ENCODE measurements around the gene ADGRD1.

Gene ADGRD1

DNA sequence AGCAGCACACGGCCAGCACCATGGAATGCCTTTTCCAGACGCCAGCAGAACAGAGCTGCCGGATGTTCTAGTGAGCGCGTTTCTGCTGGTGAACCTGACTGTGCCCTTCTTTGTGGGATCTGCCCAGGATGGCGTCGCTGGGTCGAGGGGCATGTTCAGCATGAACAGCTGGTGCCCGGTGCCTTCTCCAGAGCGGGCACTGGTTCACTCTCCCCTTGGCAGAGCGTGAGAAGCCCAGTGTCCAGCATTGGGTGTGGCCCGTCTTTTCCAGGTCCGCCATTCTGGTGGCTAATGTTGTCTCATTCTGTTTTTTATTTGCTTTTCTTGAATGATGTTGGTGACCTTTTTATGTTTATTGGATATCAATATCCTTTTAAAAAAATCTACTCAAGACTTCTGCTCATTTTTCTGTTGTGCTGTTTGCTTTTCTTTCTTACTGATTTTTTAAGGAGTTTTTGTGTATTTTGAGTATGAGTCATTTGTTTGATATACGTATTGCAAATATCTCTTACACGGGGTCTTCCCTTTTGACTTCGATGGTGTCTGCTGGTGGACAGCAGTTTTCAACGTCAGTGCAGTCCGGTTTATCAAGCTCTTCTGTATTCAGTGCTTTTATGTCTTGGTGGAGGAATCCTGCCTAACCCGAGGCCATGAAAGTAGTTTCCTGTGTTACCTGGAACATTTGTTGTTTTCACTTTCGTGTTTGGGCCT, 74.3 kb downstream of the ADGRD1 start:
- no peak for DNase-seq

DNA sequence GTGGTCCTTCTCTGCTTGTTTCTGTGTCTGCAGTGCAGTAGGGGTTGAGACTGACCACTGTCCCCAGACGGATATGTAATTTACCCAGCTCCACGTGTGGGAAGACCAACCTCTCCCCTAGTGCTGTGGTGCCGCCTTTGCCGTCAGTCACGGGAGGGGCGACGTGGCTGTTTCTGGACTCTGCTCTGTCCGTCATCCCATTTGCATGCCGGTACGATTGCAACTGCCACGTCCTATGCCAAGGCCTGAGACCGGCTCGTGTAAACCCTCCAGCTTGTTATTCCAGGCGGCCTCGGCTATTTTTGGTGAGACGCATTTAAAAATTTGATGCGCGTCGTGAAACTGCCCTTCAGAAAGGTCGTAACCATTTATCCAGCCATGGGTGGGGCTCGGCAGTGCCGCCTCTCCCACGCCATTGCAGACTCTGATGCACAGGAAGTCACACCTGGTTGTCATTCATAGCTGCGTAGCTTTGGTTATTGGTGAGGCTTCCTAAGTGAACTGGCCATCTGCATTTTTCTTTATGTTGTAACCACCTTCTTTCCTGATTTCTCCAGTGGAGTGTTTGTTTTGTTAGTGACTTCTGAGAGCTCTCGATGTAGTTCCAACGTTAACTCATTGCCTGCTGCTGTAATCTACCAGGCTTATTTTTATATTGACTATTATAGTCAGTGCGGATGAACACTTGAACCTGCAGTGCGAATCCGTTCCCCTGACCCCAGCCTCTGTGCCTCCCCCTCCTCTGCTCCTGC, 75.1 kb downstream of the ADGRD1 start:
- no peak for DNase-seq

GRCh38 chr12:131030472-131031328, 77.0 kb downstream of the ADGRD1 start:
- DNase-seq: no peak

DNA sequence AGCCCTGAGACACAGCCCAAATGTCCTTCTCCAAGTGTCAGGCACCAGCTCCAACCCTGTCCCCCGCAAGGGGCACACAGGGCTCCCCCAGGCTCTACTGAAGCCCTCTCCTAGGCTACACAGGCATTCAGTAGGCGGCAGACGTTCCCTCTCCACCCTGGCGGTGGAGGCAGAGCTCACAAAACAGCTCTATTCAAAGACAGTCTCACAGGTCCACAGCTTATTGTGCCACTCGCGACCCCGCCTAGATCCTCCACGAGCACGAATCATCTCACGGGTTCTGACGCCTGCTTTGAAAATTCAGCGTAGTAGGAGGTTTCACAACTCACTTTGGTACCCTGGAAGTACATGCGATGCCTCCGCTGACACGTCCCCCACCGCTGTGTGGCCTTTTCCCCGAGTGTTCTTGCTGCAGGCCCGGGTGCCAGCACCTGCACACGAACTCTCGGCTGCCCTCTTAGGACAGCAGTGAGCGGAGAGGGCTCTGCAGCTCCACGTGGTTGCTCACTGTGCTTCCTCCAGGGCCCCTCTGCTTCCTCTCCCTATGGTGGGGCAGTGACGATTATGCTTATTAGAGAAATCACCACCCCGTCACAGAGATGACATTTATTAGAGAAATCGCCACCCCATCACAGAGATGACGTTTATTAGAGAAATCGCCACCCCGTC, 78.5 kb downstream of the ADGRD1 start:
- DNase-seq: no peak

GRCh38 chr12:131033486-131033885, 79.8 kb downstream of the ADGRD1 start:
- DNase-seq: no peak

- no peak for DNase-seq
Observed at GRCh38 chr12:131033886-131034482, 80.3 kb downstream of the ADGRD1 start.

DNA sequence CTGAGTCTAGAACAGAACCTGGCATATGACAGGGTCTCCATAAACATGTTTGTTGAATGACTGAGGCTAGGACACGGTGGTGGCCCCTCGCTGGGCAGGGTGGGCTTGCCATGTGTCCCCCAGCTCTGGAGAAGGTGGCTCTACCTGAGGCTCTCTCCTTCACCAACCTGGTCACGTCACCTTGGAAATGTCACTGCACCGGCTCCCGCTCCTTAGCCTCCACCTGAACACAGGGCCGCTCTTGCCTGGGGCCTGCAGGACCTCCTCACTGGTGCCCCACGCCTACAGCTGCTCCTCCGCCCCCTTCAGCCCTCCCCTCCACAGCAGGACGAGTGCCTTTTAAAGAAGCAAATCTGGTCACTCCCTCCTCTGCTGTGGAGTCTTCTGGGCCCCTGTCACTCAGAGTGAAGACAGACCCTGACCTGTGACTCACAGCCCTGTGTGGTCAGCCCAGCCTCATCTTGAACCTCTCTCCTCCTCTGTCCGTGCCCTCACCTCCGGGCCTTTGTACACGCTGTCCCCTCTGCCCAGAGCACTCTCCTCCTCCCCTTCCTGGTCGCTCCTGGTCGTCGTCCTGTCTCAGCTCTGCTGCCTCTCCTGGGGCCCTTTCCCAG, 81.0 kb downstream of the ADGRD1 start:
- DNase-seq: no peak

- no peak for DNase-seq
Observed at GRCh38 chr12:131035245-131035681, 81.6 kb downstream of the ADGRD1 start.

GRCh38 chr12:131038159-131038558, 84.5 kb downstream of the ADGRD1 start:
- DNase-seq: no peak

GRCh38 chr12:131038961-131039950, 85.5 kb downstream of the ADGRD1 start:
- DNase-seq: no peak

DNA sequence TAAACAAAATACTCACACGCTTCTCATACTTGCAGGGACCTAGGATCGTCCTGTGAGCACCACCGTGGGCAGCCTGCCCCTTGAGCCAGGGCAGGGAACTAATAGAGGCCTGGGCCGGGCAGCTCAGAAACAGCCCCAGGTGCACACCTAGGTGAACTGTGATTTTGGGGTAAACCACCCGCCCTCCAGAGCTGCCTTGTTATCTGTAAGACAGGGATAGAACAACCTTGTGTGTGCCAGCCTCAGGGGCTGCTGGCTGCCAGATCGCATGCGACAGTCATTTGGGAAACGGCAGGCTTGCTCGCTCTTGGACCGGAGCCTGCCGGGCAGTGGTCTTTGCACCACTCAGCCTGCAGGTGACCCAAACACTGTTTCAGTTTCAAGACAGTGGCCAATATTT, 86.8 kb downstream of the ADGRD1 start:
- no peak for DNase-seq

- no peak for DNase-seq
Observed at GRCh38 chr12:131041216-131041967, 87.7 kb downstream of the ADGRD1 start.

DNA sequence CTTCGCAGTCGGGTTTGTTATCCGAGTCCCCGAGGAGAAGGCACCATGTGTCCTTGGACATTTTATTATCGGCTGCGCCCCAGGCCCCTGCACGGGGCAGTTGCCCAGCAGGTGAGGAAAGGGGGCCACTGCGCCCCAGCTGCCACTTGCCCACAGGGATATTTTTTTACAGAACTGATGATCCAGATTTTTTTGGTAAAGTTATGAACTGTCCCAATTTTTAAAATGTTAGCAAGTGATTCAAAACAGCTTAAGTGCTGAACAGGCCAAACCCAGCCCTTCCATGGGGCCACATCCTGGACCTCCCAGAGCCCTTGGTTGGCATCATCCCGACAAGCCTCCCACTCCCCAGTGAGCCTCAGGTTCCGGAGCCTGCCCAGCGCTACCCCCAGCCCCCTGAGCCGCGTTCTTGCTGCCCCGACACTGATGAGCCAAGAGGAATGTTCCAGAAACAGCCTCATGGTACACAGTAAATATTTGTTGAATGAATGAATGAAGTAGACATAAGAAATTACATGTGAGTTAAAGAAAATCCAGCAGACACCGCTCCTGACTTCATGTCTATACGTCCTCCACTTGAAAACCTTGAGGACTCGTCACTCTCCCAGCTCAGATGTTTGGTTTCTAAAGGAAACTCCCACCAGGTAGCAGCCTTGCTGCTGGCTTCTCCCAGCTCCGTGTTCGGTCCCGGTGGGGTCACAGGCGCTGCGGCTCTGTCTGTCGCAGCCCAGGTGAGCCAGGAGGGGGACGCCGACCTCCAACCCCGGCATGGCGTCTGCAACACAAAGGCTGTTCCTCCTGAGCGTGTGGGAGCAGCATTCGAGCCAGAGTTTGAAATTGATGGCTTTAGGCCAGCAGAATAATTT, 88.5 kb downstream of the ADGRD1 start:
- DNase-seq: no peak

- DNase-seq: no peak
Observed at GRCh38 chr12:131042834-131043245, 89.1 kb downstream of the ADGRD1 start.

- DNase-seq: no peak
Observed at GRCh38 chr12:131043401-131043871, 89.7 kb downstream of the ADGRD1 start.

GRCh38 chr12:131044136-131044535, 90.4 kb downstream of the ADGRD1 start:
- no peak for DNase-seq

GRCh38 chr12:131044760-131045381, 91.2 kb downstream of the ADGRD1 start:
- no peak for DNase-seq

Measured in activated CD8-positive, alpha-beta memory T cell treated with anti-CD3 and anti-CD28 coated beads, Interleukin-2, amount 50 U/mL, for 48 hours (primary cell).